Stomach (tissue), 9 donors: ENCODE measurements around the gene ROBO1. TPM values are rescaled to one million over a fixed set of nuclear protein-coding genes. Genes with fewer than 3 reads are reported as not detected.

Source experiments
- DNase-seq, 2 donors: peaks; one replicate each; pipeline versions ENCODE4 v3.0.0 to v3.0.0-alpha.2; 2013 to 2019
- H3K27ac ChIP-seq, 5 donors: fragments of 200-600 bp in 4 of 5; sonication (generic) in 4 of 5; one replicate each; pipeline ENCODE4 v1.5.1; 2013 to 2019; ENCODE audit warnings: mild to moderate bottlenecking in 1 of 5, moderate library complexity in 1 of 5
- H3K27me3 ChIP-seq, 3 donors: fragments of 200-600 bp; sonication (generic); one replicate each; pipeline ENCODE4 v1.5.1; 2017 to 2019; ENCODE audit warnings: mixed run types in 1 of 3
- H3K36me3 ChIP-seq, 4 donors: fragments of 200-600 bp; sonication (generic); 1 replicate in 3 of 4; 2 replicates in 1 of 4; pipeline ENCODE4 v1.5.1; 2016 to 2019
- H3K4me1 ChIP-seq, 4 donors: fragments of 200-600 bp; sonication (generic); one replicate each; pipeline ENCODE4 v1.5.1; 2016 to 2019
- H3K4me3 ChIP-seq, 4 donors: fragments of 200-600 bp; sonication (generic) in 3 of 4; one replicate each; pipeline ENCODE4 v1.5.1; 2016 to 2019; ENCODE audit warnings: mild to moderate bottlenecking in 1 of 4
- H3K9me3 ChIP-seq, 4 donors: fragments of 200-600 bp; sonication (generic); one replicate each; pipeline ENCODE4 v1.5.1; 2016 to 2019
- CTCF ChIP-seq, 7 experiments: fragments of 450-650 bp in 4 of 7; fragments of 200-600 bp in 3 of 7; sonication (generic) in 3 of 7; IDR thresholded peaks; one replicate each; pipeline ENCODE4 v1.5.1; 2016 to 2019; ENCODE audit warnings: antibody characterized with exemption in 7 of 7, control low read depth in 2 of 7, mild to moderate bottlenecking in 1 of 7
- EP300 ChIP-seq: sonication (generic); formaldehyde crosslinking; IDR thresholded peaks from one replicate; pipeline ENCODE4 v1.6.1; 2017; ENCODE audit warnings: antibody characterized with exemption
- POLR2A ChIP-seq, 4 donors: fragments of 450-650 bp; IDR thresholded peaks; one replicate each; pipeline ENCODE4 v1.6.1; 2016; ENCODE audit warnings: antibody characterized with exemption in 4 of 4, control low read depth in 2 of 4, mild to moderate bottlenecking in 1 of 4, moderate library complexity in 1 of 4
- POLR2AphosphoS5 ChIP-seq, 3 donors: sonication (generic); formaldehyde crosslinking; IDR thresholded peaks; one replicate each; pipeline ENCODE4 v1.6.1; 2016; ENCODE audit warnings: antibody characterized with exemption in 3 of 3
- WGBS, 5 donors: extraction: QIAGEN DNeasy Blood & Tissue Kit in 3 of 5; methylation state at CpG; one replicate each; pipeline versions ENCODE4 v1.1.5 to v1.1.7; 2013 to 2018; 5-methylcytosine and 5-hydroxymethylcytosine counted together
- intact Hi-C: fragments of 100-400 bp; cut with DNase I; formaldehyde crosslinking; loops from one replicate; pipeline ENCODE4 v1.15.1; 2023; ENCODE audit warnings: low total_unique reads
- polyA plus RNA-seq, 3 donors: library from polyadenylated mRNA; stranded (reverse); fragments of 200-250 nt; gene quantifications; one replicate each; pipeline ENCODE4 v1.2.3, GENCODE V29; 2013
- total RNA-seq, 5 donors: library from RNA; depleted of rRNA; stranded (reverse); fragments of >200 nt; gene quantifications; one replicate each; pipeline versions ENCODE4 v1.1.0 to v1.2.3, GENCODE V29; 2014 to 2016
- donor health status: healthy with polysubstance abuse.
- donor health status: Bipolar disorder and iron deficiency.
- donor health status: healthy.

Gene ROBO1
- total and polyA plus RNA-seq, 8 donors: 2.0 to 174 (median 4.5) TPM

GRCh38 chr3:79651536-79652065, 116.2 kb downstream of the ROBO1 start:
- Histone ChIP-seq H3K36me3 (no peaks in the 10 kb centered on the region), H3K27ac (no peak overlapping the region), H3K27me3 (no peaks in the 10 kb centered on the region), H3K4me3 (no peak overlapping the region), H3K4me1 (no peaks in the 10 kb centered on the region), H3K9me3 (no peaks in the 10 kb centered on the region)
- intact Hi-C loops: no loop called here
- DNase-seq: peak in 1 of 2 donors; percentile 16
- TF ChIP-seq POLR2A (IDR thresholded peaks at IDR 0.05) (no peak), CTCF (IDR thresholded peaks at IDR 0.05) (no peak), POLR2AphosphoS5 (IDR thresholded peaks at IDR 0.05) (no peak), EP300 (no peak)
- WGBS, 5 donors: 28 to 35% (median 31%) methylated on average over 7 of the region's 7 CpGs

DNA sequence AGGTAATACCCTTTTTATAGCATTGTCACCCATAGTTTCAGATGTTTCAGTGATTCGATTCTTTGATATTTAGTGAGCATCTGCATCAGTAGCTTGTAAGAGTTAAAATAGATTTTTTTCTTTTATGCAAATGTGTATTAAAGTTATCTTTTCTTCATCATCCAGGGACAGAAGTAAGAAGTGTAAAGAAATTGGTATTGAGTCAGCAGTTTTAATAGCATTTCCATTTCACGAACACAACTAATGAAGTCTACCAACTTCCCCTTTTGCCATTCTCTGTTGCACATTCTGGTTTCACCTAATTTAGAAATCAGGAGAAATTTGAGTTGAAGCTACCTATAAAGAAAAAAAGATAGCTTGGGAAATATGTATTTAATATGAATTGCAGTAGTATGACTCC, 127.9 kb downstream of the ROBO1 start:
- WGBS, 5 donors: 86 to 90% (median 87%) methylated on average over 2 of the region's 2 CpGs
- no peak overlapping the region for H3K4me3 ChIP-seq

DNA sequence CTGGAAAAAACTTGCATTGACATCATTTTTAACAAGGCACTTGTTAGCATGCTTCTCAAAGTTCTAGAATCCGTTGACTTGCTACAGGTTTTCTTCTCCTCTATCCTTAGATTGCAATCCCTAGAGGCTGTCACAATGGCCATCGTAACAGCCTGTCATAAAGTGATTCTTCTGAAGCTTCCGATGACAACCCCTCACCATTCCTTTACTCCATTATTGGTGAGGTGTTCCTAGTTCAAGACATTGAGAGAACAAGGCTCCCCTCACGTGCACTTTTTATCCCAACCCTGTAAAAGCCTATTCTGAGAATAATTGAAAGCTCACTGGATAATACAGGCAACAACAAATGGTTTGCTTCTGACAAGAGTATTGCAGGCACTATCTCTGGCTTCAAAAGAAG, 131.4 kb downstream of the ROBO1 start:
- no peak overlapping the region for H3K4me3 ChIP-seq
- no peaks in the 10 kb centered on the region for H3K4me1 ChIP-seq
- no peaks in the 10 kb centered on the region for H3K36me3 ChIP-seq
- intact Hi-C loops: no loop called here
- H3K27me3 ChIP-seq: no peaks in the 10 kb centered on the region
- WGBS, 5 donors: 57 to 74% (median 65%) methylated on average over 4 of the region's 4 CpGs
- DNase-seq: no peak
- TF ChIP-seq EP300: no peak
- no peak for TF ChIP-seq POLR2A (IDR thresholded peaks at IDR 0.05)
- TF ChIP-seq CTCF (IDR thresholded peaks at IDR 0.05): no peak
- no peak for TF ChIP-seq POLR2AphosphoS5 (IDR thresholded peaks at IDR 0.05)
- no peak overlapping the region for H3K27ac ChIP-seq
- H3K9me3 ChIP-seq: peaks cover 0 to 2% (median 0%) of the 10 kb centered on the region in 4 donors

More for the DNA sequence above, 127.9 kb downstream of the ROBO1 start:
- no peak overlapping the region for H3K27ac ChIP-seq
- H3K9me3 ChIP-seq: peaks cover 0 to 15% (median 3%) of the 10 kb centered on the region in 4 donors
- no peaks in the 10 kb centered on the region for H3K27me3 ChIP-seq
- H3K4me1 ChIP-seq: no peaks in the 10 kb centered on the region
- H3K36me3 ChIP-seq: no peaks in the 10 kb centered on the region
- intact Hi-C loops: no loop called here
- TF ChIP-seq POLR2AphosphoS5 (IDR thresholded peaks at IDR 0.05) (no peak), EP300 (no peak), CTCF (IDR thresholded peaks at IDR 0.05) (no peak), POLR2A (IDR thresholded peaks at IDR 0.05) (no peak)
- DNase-seq: no peak

GRCh38 chr3:79632842-79633241, 135.0 kb downstream of the ROBO1 start:
- 66 to 84% (median 75%) methylated on average over 1 of the region's 1 CpG for WGBS, 5 donors
- intact Hi-C loops: no loop called here
- peaks cover 0 to 4% (median 0%) of the 10 kb centered on the region in 4 donors for H3K9me3 ChIP-seq
- no peaks in the 10 kb centered on the region for H3K4me1 ChIP-seq
- H3K4me3 ChIP-seq: no peak overlapping the region
- no peak for DNase-seq
- no peak overlapping the region for H3K27ac ChIP-seq
- H3K27me3 ChIP-seq: no peaks in the 10 kb centered on the region
- no peaks in the 10 kb centered on the region for H3K36me3 ChIP-seq
- no peak for TF ChIP-seq POLR2AphosphoS5 (IDR thresholded peaks at IDR 0.05)
- TF ChIP-seq EP300: no peak
- TF ChIP-seq POLR2A (IDR thresholded peaks at IDR 0.05): no peak
- no peak for TF ChIP-seq CTCF (IDR thresholded peaks at IDR 0.05)
